Left cardiac atrium (tissue), 4 donors: ENCODE measurements around the gene MAP3K13. TPM values are rescaled to one million over a fixed set of nuclear protein-coding genes. Genes with fewer than 3 reads are reported as not detected.
"Not testable (repeated sequence)": the region's sequence is repeated elsewhere in the genome, so short reads cannot be mapped to it uniquely, and the experiment has no call there.

ENCODE experiments used
- ATAC-seq, 2 donors: fragments of 200-7000 bp; cut with Tn5 transposase; one replicate each; pipeline ENCODE4 v1.9.1; 2020; ENCODE audit warnings: mild to moderate bottlenecking in 2 of 2, moderate library complexity in 2 of 2
- DNase-seq: peaks from one replicate; pipeline ENCODE4 v3.0.0-alpha.2; 2020
- intact Hi-C, 2 donors: fragments of 100-400 bp; cut with DNase I; formaldehyde crosslinking; loops; one replicate each; pipeline versions ENCODE4 v1.14.1 to v1.15.1; 2022 to 2023
- total RNA-seq, 2 donors: library from RNA; stranded (reverse); fragmentation: NEBNext Ultra II Directional; extraction: Animal tissue kit (Norgen Biotek cat#: 25700); gene quantifications; one replicate each; pipeline ENCODE4 v1.2.1, GENCODE V29; 2021
- donor health status: DM: no; HTN: yes; CAD: no.
- donor health status: DM: no; HTN: yes; CAD: no; lungs with severe emphysema.
- donor health status: DM: yes; HTN: yes; CAD: no.
- donor health status: Dilated cardiomyopathy.

The MAP3K13 gene
- total RNA-seq, 2 donors from 2014 or later, result 12.5 to 16.2 TPM

- ATAC-seq (no peak), DNase-seq (no peak)
- intact Hi-C loops, result no loop called here
Measured at GRCh38 chr3:185371306-185372074, 8.6 kb downstream of the MAP3K13 start.

- ATAC-seq (no peak), DNase-seq (no peak)
- intact Hi-C loops, result no loop called here
Measured at GRCh38 chr3:185381320-185382058, 18.6 kb downstream of the MAP3K13 start.

DNA sequence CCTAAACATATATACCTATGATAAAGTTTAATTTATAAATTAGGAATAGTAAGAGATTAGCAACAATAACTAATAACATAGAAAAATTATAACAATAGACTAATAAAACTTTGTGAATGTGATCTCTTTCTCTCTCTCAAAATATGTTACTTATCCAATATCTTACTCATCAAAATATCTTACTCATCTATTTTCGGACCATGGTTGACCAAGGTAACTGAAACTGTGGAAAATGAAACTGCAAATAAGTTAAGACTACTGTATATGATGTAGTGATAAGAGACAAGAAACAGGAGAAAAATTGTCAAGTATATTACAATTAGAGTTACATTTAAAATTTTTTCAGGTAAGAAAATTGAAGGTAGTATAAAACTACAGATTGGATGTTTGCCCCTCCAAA lies 19.2 kb downstream of the MAP3K13 start:
- DNase-seq, result no peak
- intact Hi-C loops, result no loop called here
- ATAC-seq, result no peak

DNA sequence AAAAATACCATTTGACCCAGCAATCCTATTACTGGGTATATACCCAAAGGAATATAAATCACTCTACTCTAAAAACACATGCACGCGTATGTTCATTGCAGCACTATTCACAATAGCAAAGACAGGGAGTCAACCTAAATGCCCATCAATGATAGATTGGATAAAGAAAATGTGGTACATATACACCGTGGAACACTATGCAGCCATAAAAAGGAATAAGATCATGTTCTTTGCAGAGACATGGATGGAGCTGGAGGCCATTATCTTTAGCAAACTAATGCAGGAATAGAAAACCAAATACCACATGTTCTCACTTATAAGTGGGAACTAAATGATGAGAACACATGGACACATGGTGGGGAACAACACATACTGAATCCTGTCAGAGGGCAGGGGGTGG lies 23.6 kb downstream of the MAP3K13 start:
- ATAC-seq, intact Hi-C loops, DNase-seq: not testable (repeated sequence)

DNA sequence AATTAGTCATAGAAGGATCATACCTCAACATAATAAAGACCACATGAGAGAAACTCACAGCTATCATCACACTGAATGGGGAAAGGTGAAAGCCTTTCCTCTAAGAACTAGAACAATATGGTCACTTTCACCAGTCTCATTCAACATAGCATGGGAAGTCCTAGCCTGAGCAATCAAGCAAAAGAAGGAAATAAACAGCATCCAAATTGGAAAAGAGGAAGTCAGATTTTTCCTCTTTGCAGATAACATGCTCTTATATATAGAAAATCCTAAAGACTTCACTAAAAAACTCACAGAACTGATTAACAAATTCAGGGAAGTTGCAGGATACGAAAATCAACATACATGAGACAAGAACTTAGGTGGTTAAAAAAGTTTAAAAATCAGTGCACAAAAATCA lies 24.7 kb downstream of the MAP3K13 start:
- intact Hi-C loops, result no loop called here
- DNase-seq (no peak), ATAC-seq (no peak)

DNA sequence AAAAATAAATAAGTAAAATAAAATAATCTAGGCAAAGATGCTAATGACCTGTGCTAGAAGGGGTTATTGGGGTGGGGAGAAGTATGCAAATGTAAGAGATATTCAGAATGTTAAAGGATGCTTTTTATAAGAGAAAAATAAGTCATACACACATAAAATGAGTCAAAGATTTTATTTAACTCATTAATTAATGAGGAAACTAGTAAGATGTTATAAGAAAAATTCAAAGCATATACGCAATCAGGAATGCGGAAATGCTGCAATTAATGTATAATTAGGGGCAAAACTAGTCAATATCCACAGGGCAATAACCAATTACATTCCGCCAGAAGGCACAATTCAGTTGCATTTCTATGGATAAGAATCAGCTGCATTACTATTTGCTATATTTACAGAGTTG lies 30.1 kb downstream of the MAP3K13 start:
- no peak for DNase-seq
- intact Hi-C loops, result no loop called here
- no peak for ATAC-seq

DNA sequence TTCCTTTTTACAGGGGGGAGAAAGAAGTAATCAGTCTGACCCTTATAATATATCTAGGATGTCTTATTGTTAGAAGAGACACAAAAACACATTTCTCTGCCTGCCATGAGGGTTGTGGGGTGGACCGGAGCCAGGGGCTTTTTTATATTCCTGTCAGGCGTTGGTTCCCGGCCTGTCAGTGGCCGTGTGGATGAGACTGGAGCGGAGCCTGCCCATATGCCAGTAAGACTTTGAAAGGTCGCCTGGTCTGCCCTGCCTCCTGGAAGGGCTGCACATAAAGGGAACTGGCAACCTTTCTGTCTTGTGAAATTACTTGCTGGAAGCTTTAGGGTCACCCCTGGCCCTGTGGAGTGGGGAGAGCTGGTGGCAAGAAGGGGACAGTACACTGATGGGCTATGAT lies 34.7 kb downstream of the MAP3K13 start:
- intact Hi-C loops, result no loop called here
- peak; percentile 39 for DNase-seq
- peak in 1 of 2 donors; percentile 50 for ATAC-seq

GRCh38 chr3:185399737-185400667 lies 37.1 kb downstream of the MAP3K13 start:
- intact Hi-C loops, result no loop called here
- ATAC-seq, result no peak
- DNase-seq, result no peak

DNA sequence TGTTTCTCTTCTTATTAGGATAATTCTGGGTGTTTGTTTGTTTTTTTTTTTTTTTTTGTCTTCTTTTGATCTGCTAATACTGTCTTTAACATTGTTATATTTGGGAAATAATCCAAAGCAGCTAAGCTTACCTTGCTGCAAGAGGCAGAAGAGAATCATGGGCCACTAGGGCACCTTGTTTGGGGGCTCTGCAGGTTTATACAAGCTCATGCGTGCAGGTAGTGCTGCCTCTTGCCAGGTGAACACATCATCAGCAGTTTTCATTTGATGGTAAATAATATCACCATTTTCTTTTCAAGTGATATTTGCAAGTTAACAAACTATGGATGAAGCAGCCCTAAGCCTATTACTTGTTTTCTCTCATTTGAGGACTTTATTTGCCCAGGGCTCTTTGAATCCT lies 37.9 kb downstream of the MAP3K13 start:
- DNase-seq (no peak), ATAC-seq (no peak)
- intact Hi-C loops, result no loop called here

GRCh38 chr3:185401319-185401955 lies 38.5 kb downstream of the MAP3K13 start:
- ATAC-seq (no peak), DNase-seq (no peak)
- intact Hi-C loops, result no loop called here

- ATAC-seq (peak; percentile 77 to 96), DNase-seq (peak; percentile 29)
- intact Hi-C loops, result no loop called here
Measured at GRCh38 chr3:185402561-185402960, 39.6 kb downstream of the MAP3K13 start.

GRCh38 chr3:185403002-185403401 lies 40.1 kb downstream of the MAP3K13 start:
- intact Hi-C loops, result no loop called here
- no peak for ATAC-seq
- no peak for DNase-seq

- intact Hi-C loops, result no loop called here
- no peak for DNase-seq
- ATAC-seq, result no peak
Measured at GRCh38 chr3:185405243-185405642, 42.3 kb downstream of the MAP3K13 start.

DNA sequence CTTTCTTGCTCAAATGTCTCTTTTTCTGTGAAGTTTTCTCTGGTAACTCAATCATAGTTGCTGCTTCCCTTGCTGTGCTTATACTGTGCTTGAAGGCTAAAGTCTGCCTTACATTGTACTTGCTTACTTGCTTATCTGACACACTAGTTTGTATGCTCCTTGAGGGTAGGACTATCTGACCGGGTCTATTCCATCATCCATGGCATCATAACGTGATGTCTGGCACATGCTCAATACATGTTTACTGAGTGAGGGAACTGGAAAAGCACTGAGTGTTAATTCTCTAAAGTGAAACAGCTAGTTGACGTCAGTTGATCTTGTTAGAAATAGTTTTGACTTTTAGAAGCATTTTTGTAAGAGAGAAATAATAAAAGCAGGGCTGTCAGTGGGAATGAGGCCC lies 42.7 kb downstream of the MAP3K13 start:
- intact Hi-C loops, result no loop called here
- no peak for DNase-seq
- ATAC-seq, result no peak

- DNase-seq, result no peak
Measured at GRCh38 chr3:185406121-185406620, 43.2 kb downstream of the MAP3K13 start.

GRCh38 chr3:185409957-185410356 lies 47.0 kb downstream of the MAP3K13 start:
- no peak for ATAC-seq
- no peak for DNase-seq
- intact Hi-C loops, result no loop called here

More at GRCh38 chr3:185406121-185406620, 43.2 kb downstream of the MAP3K13 start:
- no peak for ATAC-seq
- intact Hi-C loops, result no loop called here

DNA sequence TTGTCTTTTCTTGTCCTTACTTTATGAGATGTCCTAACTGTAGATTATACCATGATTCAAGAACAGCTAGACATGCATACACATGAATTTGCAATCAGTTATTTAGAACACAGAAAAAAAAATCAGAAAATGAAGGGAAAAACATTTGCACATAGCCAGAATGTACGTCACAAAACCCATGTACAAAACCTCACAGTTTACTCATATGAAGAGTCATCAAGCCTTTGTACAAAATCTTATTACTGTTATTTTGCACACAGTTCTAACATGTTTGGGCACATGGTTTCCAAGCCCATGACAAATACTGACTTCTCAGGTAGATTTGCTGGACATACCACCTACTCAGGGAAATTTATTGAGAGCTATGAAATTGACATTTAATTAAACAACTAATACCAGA lies 48.2 kb downstream of the MAP3K13 start:
- intact Hi-C loops, result no loop called here
- DNase-seq (no peak), ATAC-seq (no peak)

DNA sequence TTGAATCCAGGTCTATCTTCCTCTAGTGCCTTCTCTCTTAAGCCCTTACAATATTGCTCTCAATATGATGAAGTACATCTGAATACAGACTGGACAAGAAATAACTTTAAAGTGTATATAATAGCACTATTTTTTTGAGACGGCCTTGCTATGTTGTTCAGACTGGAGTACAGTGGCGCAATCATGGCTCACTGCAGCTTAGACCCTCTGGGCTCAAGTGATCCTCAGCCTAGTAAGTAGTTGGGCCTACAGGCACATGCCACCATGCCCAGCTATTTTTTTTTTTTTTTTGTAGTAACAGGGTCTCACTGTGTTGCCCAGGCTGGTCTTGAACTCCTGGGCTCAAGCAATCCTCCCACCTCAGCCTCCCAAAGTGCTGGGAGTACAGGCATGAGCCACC lies 53.6 kb downstream of the MAP3K13 start:
- no peak for DNase-seq
- intact Hi-C loops, result no loop called here
- no peak for ATAC-seq

- ATAC-seq, DNase-seq: not testable (repeated sequence)
Measured at GRCh38 chr3:185418561-185418977, 55.6 kb downstream of the MAP3K13 start.

More at GRCh38 chr3:185418561-185418977, 55.6 kb downstream of the MAP3K13 start:
- intact Hi-C loops, result not testable (repeated sequence)
